Ishikawa (cell line): ENCODE results near the gene ATP1B4.

ENCODE experiments used
- CEBPB ChIP-seq: IDR thresholded peaks from 2 replicates; pipeline ENCODE4 v1.6.1; 2012
- CREB1 ChIP-seq: IDR thresholded peaks from 2 replicates; pipeline ENCODE4 v1.6.1; 2012; ENCODE audit warnings: low read depth
- EGR1 ChIP-seq: IDR thresholded peaks from 2 replicates; pipeline ENCODE4 v1.6.1; 2012
- EP300 ChIP-seq: IDR thresholded peaks from 2 replicates; pipeline ENCODE4 v1.6.1; 2012; ENCODE audit warnings: borderline replicate concordance
- FOXM1 ChIP-seq: IDR thresholded peaks from 2 replicates; pipeline ENCODE4 v1.6.1; 2012; ENCODE audit warnings: low read depth, borderline replicate concordance
- NFIC ChIP-seq: IDR thresholded peaks from 2 replicates; pipeline ENCODE4 v1.6.1; 2012
- RAD21 ChIP-seq: IDR thresholded peaks from 2 replicates; pipeline ENCODE4 v1.6.1; 2012; ENCODE audit warnings: low read depth
- TAF1 ChIP-seq: IDR thresholded peaks from 2 replicates; pipeline ENCODE4 v1.6.1; 2012; ENCODE audit warnings: low read depth, mild to moderate bottlenecking
- TCF12 ChIP-seq: IDR thresholded peaks from 2 replicates; pipeline ENCODE4 v1.6.1; 2012; ENCODE audit warnings: low read depth
- TEAD4 ChIP-seq: IDR thresholded peaks from 2 replicates; pipeline ENCODE4 v1.6.1; 2012
- YY1 ChIP-seq: IDR thresholded peaks from 2 replicates; pipeline ENCODE4 v1.6.1; 2012; ENCODE audit warnings: low read depth
- ZBTB7A ChIP-seq: IDR thresholded peaks from 2 replicates; pipeline ENCODE4 v1.6.1; 2012; ENCODE audit warnings: low read depth
- TF ChIP-seq, protein P1 (sequence below): IDR thresholded peaks from 2 replicates; pipeline ENCODE4 v1.6.1; 2012; ENCODE audit warnings: low read depth, mild to moderate bottlenecking
- TF ChIP-seq, protein P2 (sequence below): IDR thresholded peaks from 2 replicates; pipeline ENCODE4 v1.6.1; 2012
- TF ChIP-seq, protein P3 (sequence below): IDR thresholded peaks from 2 replicates; pipeline ENCODE4 v1.6.1; 2012

The ATP1B4 gene

DNA sequence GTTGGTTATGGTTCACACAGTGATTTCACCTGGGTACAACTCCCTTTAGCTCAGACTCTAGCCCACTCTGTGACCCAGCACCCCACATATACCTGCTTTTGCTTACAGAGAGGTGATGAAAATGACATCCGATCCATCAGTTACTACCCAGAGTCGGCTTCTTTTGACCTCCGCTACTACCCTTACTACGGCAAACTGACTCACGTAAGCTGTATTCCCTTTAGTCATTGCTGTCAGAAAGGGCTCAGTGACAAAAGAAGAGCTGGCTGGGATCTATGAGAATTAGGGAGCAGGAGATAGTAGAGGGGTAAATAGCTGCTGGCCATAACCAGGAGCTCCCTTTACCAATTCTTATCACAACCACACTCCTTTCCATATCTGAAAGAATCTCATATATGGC is 16.7 kb downstream of the ATP1B4 start:
- TF ChIP-seq EP300 (no peak), TEAD4 (no peak), EGR1 (no peak), NFIC (no peak)
- TF ChIP-seq, protein P1, sequence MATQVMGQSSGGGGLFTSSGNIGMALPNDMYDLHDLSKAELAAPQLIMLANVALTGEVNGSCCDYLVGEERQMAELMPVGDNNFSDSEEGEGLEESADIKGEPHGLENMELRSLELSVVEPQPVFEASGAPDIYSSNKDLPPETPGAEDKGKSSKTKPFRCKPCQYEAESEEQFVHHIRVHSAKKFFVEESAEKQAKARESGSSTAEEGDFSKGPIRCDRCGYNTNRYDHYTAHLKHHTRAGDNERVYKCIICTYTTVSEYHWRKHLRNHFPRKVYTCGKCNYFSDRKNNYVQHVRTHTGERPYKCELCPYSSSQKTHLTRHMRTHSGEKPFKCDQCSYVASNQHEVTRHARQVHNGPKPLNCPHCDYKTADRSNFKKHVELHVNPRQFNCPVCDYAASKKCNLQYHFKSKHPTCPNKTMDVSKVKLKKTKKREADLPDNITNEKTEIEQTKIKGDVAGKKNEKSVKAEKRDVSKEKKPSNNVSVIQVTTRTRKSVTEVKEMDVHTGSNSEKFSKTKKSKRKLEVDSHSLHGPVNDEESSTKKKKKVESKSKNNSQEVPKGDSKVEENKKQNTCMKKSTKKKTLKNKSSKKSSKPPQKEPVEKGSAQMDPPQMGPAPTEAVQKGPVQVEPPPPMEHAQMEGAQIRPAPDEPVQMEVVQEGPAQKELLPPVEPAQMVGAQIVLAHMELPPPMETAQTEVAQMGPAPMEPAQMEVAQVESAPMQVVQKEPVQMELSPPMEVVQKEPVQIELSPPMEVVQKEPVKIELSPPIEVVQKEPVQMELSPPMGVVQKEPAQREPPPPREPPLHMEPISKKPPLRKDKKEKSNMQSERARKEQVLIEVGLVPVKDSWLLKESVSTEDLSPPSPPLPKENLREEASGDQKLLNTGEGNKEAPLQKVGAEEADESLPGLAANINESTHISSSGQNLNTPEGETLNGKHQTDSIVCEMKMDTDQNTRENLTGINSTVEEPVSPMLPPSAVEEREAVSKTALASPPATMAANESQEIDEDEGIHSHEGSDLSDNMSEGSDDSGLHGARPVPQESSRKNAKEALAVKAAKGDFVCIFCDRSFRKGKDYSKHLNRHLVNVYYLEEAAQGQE, result no peak

- TF ChIP-seq TAF1, result no peak
- TF ChIP-seq, protein P2, sequence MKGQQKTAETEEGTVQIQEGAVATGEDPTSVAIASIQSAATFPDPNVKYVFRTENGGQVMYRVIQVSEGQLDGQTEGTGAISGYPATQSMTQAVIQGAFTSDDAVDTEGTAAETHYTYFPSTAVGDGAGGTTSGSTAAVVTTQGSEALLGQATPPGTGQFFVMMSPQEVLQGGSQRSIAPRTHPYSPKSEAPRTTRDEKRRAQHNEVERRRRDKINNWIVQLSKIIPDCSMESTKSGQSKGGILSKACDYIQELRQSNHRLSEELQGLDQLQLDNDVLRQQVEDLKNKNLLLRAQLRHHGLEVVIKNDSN, result no peak
- no peak for TF ChIP-seq YY1
- no peak for TF ChIP-seq ZBTB7A
- no peak for TF ChIP-seq NFIC
- no peak for TF ChIP-seq TEAD4
- TF ChIP-seq EP300, result no peak
- TF ChIP-seq, protein P1, result no peak
- TF ChIP-seq EGR1, result no peak
- no peak for TF ChIP-seq RAD21
- TF ChIP-seq CEBPB, result no peak
- TF ChIP-seq CREB1, result no peak
- no peak for TF ChIP-seq TCF12
- TF ChIP-seq, protein P3, sequence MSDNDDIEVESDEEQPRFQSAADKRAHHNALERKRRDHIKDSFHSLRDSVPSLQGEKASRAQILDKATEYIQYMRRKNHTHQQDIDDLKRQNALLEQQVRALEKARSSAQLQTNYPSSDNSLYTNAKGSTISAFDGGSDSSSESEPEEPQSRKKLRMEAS, result no peak
Measured at GRCh38 chrX:120379937-120380681, 18.2 kb downstream of the ATP1B4 start.

GRCh38 chrX:120380699-120381098 is 18.8 kb downstream of the ATP1B4 start:
- TF ChIP-seq, protein P2, result 0 out of 2 replicates have a peak, but pooled peaks have one; percentile 48
- TF ChIP-seq, protein P3, result no peak
- TF ChIP-seq RAD21, result peak; percentile 55

- TF ChIP-seq, protein P2, result no peak
- TF ChIP-seq EP300, result no peak
- TF ChIP-seq, protein P1, result peak; percentile 78
Measured at GRCh38 chrX:120401301-120401700, 39.4 kb downstream of the ATP1B4 start.

DNA sequence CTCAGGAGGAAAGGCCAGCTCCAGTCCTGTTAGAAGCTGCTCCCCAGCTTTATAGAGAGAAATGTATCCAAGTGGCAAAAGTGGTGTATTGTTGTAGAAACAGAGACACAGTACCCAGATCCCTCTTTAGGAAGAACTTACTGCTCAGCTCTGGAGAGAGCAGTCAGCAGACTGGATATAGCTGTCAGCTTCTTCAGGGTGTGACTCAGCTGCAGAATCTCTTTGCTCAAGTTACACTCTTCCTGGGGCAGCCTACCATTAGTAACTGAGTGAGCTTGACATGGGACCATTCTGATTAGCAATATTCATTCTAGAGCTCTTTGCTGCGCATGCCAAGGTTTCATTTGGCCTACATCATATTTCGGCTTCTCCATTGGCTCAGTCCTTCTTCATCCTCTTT is 40.5 kb downstream of the ATP1B4 start:
- TF ChIP-seq, protein P1, result no peak
- TF ChIP-seq ZBTB7A (no peak), TEAD4 (no peak), EGR1 (no peak), YY1 (no peak), TAF1 (no peak), RAD21 (no peak), CEBPB (no peak), TCF12 (no peak), NFIC (no peak), FOXM1 (no peak), CREB1 (no peak), EP300 (no peak)
- TF ChIP-seq, protein P2, result no peak
- TF ChIP-seq, protein P3, result no peak
